ENCODE measurements around the gene PRKG1. TPM values are rescaled to one million over a fixed set of nuclear protein-coding genes. Genes with fewer than 3 reads are reported as not detected.

The PRKG1 gene
- total RNA-seq, 1 donor: 1.2 TPM

- no peaks in the 10 kb centered on the region for H3K9me3 ChIP-seq (ENCODE audit: low read depth, low read length)
- no peaks in the 10 kb centered on the region for H3K4me1 ChIP-seq (ENCODE audit: insufficient read depth, low read length)
- no peak overlapping the region for H3K4me3 ChIP-seq (ENCODE audit: low read length)
- no peaks in the 10 kb centered on the region for H3K27me3 ChIP-seq (ENCODE audit: insufficient read depth, low read length)
These were observed 691.1 kb downstream of the PRKG1 start for GRCh38 chr10:51765284-51765971.

GRCh38 chr10:51766423-51767102 is 692.3 kb downstream of the PRKG1 start:
- Histone ChIP-seq H3K4me1 (ENCODE audit: insufficient read depth, low read length) (no peaks in the 10 kb centered on the region), H3K9me3 (ENCODE audit: low read depth, low read length) (no peaks in the 10 kb centered on the region), H3K27me3 (ENCODE audit: insufficient read depth, low read length) (no peaks in the 10 kb centered on the region), H3K4me3 (ENCODE audit: low read length) (no peak overlapping the region)

GRCh38 chr10:51767103-51767763 is 692.9 kb downstream of the PRKG1 start:
- Histone ChIP-seq H3K4me1 (ENCODE audit: insufficient read depth, low read length) (no peaks in the 10 kb centered on the region), H3K9me3 (ENCODE audit: low read depth, low read length) (no peaks in the 10 kb centered on the region), H3K27me3 (ENCODE audit: insufficient read depth, low read length) (no peaks in the 10 kb centered on the region), H3K4me3 (ENCODE audit: low read length) (no peak overlapping the region)

- Histone ChIP-seq H3K9me3 (ENCODE audit: low read depth, low read length) (no peaks in the 10 kb centered on the region), H3K27me3 (ENCODE audit: insufficient read depth, low read length) (no peaks in the 10 kb centered on the region), H3K4me3 (ENCODE audit: low read length) (no peak overlapping the region), H3K4me1 (ENCODE audit: insufficient read depth, low read length) (no peaks in the 10 kb centered on the region)
These were observed 694.7 kb downstream of the PRKG1 start for GRCh38 chr10:51768886-51769465.

GRCh38 chr10:51770709-51771108 is 696.4 kb downstream of the PRKG1 start:
- Histone ChIP-seq H3K4me1 (ENCODE audit: insufficient read depth, low read length) (no peaks in the 10 kb centered on the region), H3K9me3 (ENCODE audit: low read depth, low read length) (no peaks in the 10 kb centered on the region)

GRCh38 chr10:51772387-51772786 is 698.1 kb downstream of the PRKG1 start:
- Histone ChIP-seq H3K9me3 (ENCODE audit: low read depth, low read length) (no peaks in the 10 kb centered on the region), H3K4me3 (ENCODE audit: low read length) (no peak overlapping the region)

More at GRCh38 chr10:51770709-51771108, 696.4 kb downstream of the PRKG1 start:
- Histone ChIP-seq H3K27me3 (ENCODE audit: insufficient read depth, low read length) (no peaks in the 10 kb centered on the region), H3K4me3 (ENCODE audit: low read length) (no peak overlapping the region)

GRCh38 chr10:51773681-51774080 is 699.4 kb downstream of the PRKG1 start:
- Histone ChIP-seq H3K4me3 (ENCODE audit: low read length) (no peak overlapping the region), H3K4me1 (ENCODE audit: insufficient read depth, low read length) (no peaks in the 10 kb centered on the region), H3K9me3 (ENCODE audit: low read depth, low read length) (no peaks in the 10 kb centered on the region), H3K27me3 (ENCODE audit: insufficient read depth, low read length) (no peaks in the 10 kb centered on the region)

More at GRCh38 chr10:51772387-51772786, 698.1 kb downstream of the PRKG1 start:
- H3K4me1 ChIP-seq (ENCODE audit: insufficient read depth, low read length): no peaks in the 10 kb centered on the region
- no peaks in the 10 kb centered on the region for H3K27me3 ChIP-seq (ENCODE audit: insufficient read depth, low read length)

- H3K4me1 ChIP-seq (ENCODE audit: insufficient read depth, low read length): no peaks in the 10 kb centered on the region
These were observed 709.7 kb downstream of the PRKG1 start for GRCh38 chr10:51783941-51784340.

GRCh38 chr10:51786016-51786683 is 711.9 kb downstream of the PRKG1 start:
- Histone ChIP-seq H3K4me1 (ENCODE audit: insufficient read depth, low read length) (no peaks in the 10 kb centered on the region), H3K9me3 (ENCODE audit: low read depth, low read length) (no peaks in the 10 kb centered on the region), H3K27me3 (ENCODE audit: insufficient read depth, low read length) (no peaks in the 10 kb centered on the region), H3K4me3 (ENCODE audit: low read length) (no peak overlapping the region)

More at GRCh38 chr10:51783941-51784340, 709.7 kb downstream of the PRKG1 start:
- H3K27me3 ChIP-seq (ENCODE audit: insufficient read depth, low read length): no peaks in the 10 kb centered on the region
- no peaks in the 10 kb centered on the region for H3K9me3 ChIP-seq (ENCODE audit: low read depth, low read length)
- H3K4me3 ChIP-seq (ENCODE audit: low read length): no peak overlapping the region

- H3K4me3 ChIP-seq (ENCODE audit: low read length): no peak overlapping the region
- no peaks in the 10 kb centered on the region for H3K27me3 ChIP-seq (ENCODE audit: insufficient read depth, low read length)
- H3K4me1 ChIP-seq (ENCODE audit: insufficient read depth, low read length): no peaks in the 10 kb centered on the region
- no peaks in the 10 kb centered on the region for H3K9me3 ChIP-seq (ENCODE audit: low read depth, low read length)
These were observed 712.4 kb downstream of the PRKG1 start for GRCh38 chr10:51786684-51787035.

GRCh38 chr10:51788273-51788672 is 714.0 kb downstream of the PRKG1 start:
- no peaks in the 10 kb centered on the region for H3K4me1 ChIP-seq (ENCODE audit: insufficient read depth, low read length)
- H3K9me3 ChIP-seq (ENCODE audit: low read depth, low read length): peaks cover 7% of the 10 kb centered on the region
- no peak overlapping the region for H3K4me3 ChIP-seq (ENCODE audit: low read length)
- no peaks in the 10 kb centered on the region for H3K27me3 ChIP-seq (ENCODE audit: insufficient read depth, low read length)

GRCh38 chr10:51789118-51789517 is 714.8 kb downstream of the PRKG1 start:
- H3K27me3 ChIP-seq (ENCODE audit: insufficient read depth, low read length): no peaks in the 10 kb centered on the region
- H3K9me3 ChIP-seq (ENCODE audit: low read depth, low read length): peaks cover 10% of the 10 kb centered on the region
- H3K4me3 ChIP-seq (ENCODE audit: low read length): no peak overlapping the region
- H3K4me1 ChIP-seq (ENCODE audit: insufficient read depth, low read length): no peaks in the 10 kb centered on the region

- H3K9me3 ChIP-seq (ENCODE audit: low read depth, low read length): peaks cover 10% of the 10 kb centered on the region
- no peaks in the 10 kb centered on the region for H3K27me3 ChIP-seq (ENCODE audit: insufficient read depth, low read length)
- H3K4me3 ChIP-seq (ENCODE audit: low read length): no peak overlapping the region
- H3K4me1 ChIP-seq (ENCODE audit: insufficient read depth, low read length): no peaks in the 10 kb centered on the region
These were observed 715.6 kb downstream of the PRKG1 start for GRCh38 chr10:51789903-51790302.

GRCh38 chr10:51792678-51793077 is 718.4 kb downstream of the PRKG1 start:
- H3K4me3 ChIP-seq (ENCODE audit: low read length): no peak overlapping the region
- H3K9me3 ChIP-seq (ENCODE audit: low read depth, low read length): peaks cover 10% of the 10 kb centered on the region
- H3K27me3 ChIP-seq (ENCODE audit: insufficient read depth, low read length): no peaks in the 10 kb centered on the region
- no peaks in the 10 kb centered on the region for H3K4me1 ChIP-seq (ENCODE audit: insufficient read depth, low read length)

GRCh38 chr10:51800121-51800520 is 725.8 kb downstream of the PRKG1 start:
- no peaks in the 10 kb centered on the region for H3K27me3 ChIP-seq (ENCODE audit: insufficient read depth, low read length)
- H3K4me1 ChIP-seq (ENCODE audit: insufficient read depth, low read length): no peaks in the 10 kb centered on the region
- H3K4me3 ChIP-seq (ENCODE audit: low read length): no peak overlapping the region
- no peaks in the 10 kb centered on the region for H3K9me3 ChIP-seq (ENCODE audit: low read depth, low read length)
